ENCODE results near the gene ETV4. TPM values are rescaled to one million over a fixed set of nuclear protein-coding genes. Genes with fewer than 3 reads are reported as not detected.

ETV4 gene
- total and polyA plus RNA-seq, 2 donors (not counting 1 experiment from before 2014, with no cell fraction given) = not detected

DNA sequence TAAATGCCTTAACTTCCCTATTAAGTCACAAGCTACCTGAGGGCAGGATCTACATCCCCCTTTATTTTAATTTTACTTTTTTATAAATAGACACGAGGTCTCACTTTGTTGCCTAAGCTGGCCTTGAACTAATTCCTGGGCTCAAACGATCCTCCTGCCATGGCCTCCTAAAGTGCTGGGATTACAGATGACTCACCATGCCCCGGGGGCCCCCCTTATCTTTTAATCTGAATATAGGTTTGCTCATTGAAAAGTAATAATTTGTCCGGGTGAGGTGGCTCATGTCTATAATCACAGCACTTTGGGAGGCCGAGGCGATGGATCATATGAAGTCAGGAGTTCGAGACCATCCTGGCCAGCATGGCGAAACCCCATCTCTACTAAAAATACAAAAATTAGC lies 14.2 kb downstream of the ETV4 start:
- 95% methylated on average over 4 of the region's 8 CpGs for WGBS (ENCODE audit: insufficient coverage)

DNA sequence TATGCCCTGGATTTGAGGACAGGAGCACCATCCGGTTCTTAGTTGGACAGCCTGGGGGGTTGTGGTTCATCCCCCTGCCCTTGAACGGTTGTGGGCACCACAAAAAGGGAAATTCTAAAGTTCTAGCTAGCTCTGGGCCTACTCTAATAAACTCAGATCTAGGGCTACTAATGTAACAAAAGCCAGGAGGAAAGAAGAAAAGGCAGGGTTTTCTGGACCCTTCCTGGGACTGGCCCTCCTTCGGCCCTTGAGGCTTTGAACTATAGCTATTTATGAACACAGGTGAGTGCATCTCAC lies 15.1 kb downstream of the ETV4 start:
- TF ChIP-seq, protein P1, sequence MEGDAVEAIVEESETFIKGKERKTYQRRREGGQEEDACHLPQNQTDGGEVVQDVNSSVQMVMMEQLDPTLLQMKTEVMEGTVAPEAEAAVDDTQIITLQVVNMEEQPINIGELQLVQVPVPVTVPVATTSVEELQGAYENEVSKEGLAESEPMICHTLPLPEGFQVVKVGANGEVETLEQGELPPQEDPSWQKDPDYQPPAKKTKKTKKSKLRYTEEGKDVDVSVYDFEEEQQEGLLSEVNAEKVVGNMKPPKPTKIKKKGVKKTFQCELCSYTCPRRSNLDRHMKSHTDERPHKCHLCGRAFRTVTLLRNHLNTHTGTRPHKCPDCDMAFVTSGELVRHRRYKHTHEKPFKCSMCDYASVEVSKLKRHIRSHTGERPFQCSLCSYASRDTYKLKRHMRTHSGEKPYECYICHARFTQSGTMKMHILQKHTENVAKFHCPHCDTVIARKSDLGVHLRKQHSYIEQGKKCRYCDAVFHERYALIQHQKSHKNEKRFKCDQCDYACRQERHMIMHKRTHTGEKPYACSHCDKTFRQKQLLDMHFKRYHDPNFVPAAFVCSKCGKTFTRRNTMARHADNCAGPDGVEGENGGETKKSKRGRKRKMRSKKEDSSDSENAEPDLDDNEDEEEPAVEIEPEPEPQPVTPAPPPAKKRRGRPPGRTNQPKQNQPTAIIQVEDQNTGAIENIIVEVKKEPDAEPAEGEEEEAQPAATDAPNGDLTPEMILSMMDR (IDR thresholded peaks at IDR 0.05) = no peak
- TF ChIP-seq EZH2 (IDR thresholded peaks at IDR 0.05; ENCODE audit: borderline replicate concordance, insufficient read depth, low read depth, low read length, poor library complexity, severe bottlenecking) = no peak
- no peaks in the 10 kb centered on the region for H3K9me3 ChIP-seq (ENCODE audit: control extremely low read depth in 1 of 3, control insufficient read depth in 2 of 3, insufficient read depth in 1 of 3, low read length in 2 of 3)
- WGBS (ENCODE audit: insufficient coverage) = no CpG with 5 or more reads among the region's 3 CpGs
- H2AFZ ChIP-seq (ENCODE audit: insufficient read depth, low read depth, low read length, poor library complexity, severe bottlenecking) = no peak overlapping the region
- intact Hi-C loops (cut with micrococcal nuclease) = no loop called here
- POLR2A ChIA-PET = no interaction called here
- H3K9ac ChIP-seq (ENCODE audit: low read length) = no peak overlapping the region
- no peaks in the 10 kb centered on the region for H3K79me2 ChIP-seq (ENCODE audit: control insufficient read depth, insufficient read depth, low read length)
- H3K36me3 ChIP-seq (replicated peaks in 1 of 2; ENCODE audit: control extremely low read depth in 1 of 2, control insufficient read depth in 1 of 2, extremely low read depth in 1 of 2, insufficient read depth in 2 of 2, low read length in 1 of 2) = peaks cover 0 to 18% of the 10 kb centered on the region in 2 experiments
- no peak overlapping the region for H3K4me2 ChIP-seq (replicated peaks; ENCODE audit: low read depth, low read length, poor library complexity, severe bottlenecking)
- H4K20me1 ChIP-seq (ENCODE audit: control insufficient read depth, insufficient read depth, low read length, poor library complexity, severe bottlenecking) = peaks cover 12% of the 10 kb centered on the region
- CTCF ChIA-PET = interaction anchor here (1.3 kb wide), 1 partner anchor 143 kb away, joined by 3 read pairs; no protein-coding TSS in a partner anchor
- H3K4me1 ChIP-seq (ENCODE audit: control insufficient read depth in 2 of 2, insufficient read depth in 2 of 2, low read length in 2 of 2) = peaks cover 0 to 3% of the 10 kb centered on the region in 2 donors
- Mint-ChIP-seq H3K9me3 (ENCODE audit: insufficient read depth) (no peaks in the 10 kb centered on the region), H3K27me3 (no peaks in the 10 kb centered on the region), H3K4me1 (peaks cover under 1% of the 10 kb centered on the region), H3K4me3 (no peak overlapping the region), H3K27ac (no peak overlapping the region)
- DNase-seq (no peak), ATAC-seq (ENCODE audit: low read depth) (no peak)
- no peak overlapping the region for H3K4me3 ChIP-seq (ENCODE audit: control extremely low read depth in 1 of 5, extremely low read depth in 1 of 5, insufficient read depth in 1 of 5, low read depth in 2 of 5, low read length in 4 of 5)
- no peak overlapping the region for H3K27ac ChIP-seq (ENCODE audit: low read length in 2 of 2)
- H3K27me3 ChIP-seq (replicated peaks in 1 of 4; ENCODE audit: control extremely low read depth in 1 of 4, control insufficient read depth in 3 of 4, insufficient read depth in 4 of 4, low read length in 3 of 4) = no peaks in the 10 kb centered on the region

More for the DNA sequence above, 14.2 kb downstream of the ETV4 start:
- no peaks in the 10 kb centered on the region for H3K27me3 ChIP-seq (replicated peaks in 1 of 4; ENCODE audit: control extremely low read depth in 1 of 4, control insufficient read depth in 3 of 4, insufficient read depth in 4 of 4, low read length in 3 of 4)
- peaks cover 0 to 10% of the 10 kb centered on the region in 2 experiments for H3K36me3 ChIP-seq (replicated peaks in 1 of 2; ENCODE audit: control extremely low read depth in 1 of 2, control insufficient read depth in 1 of 2, extremely low read depth in 1 of 2, insufficient read depth in 2 of 2, low read length in 1 of 2)
- Mint-ChIP-seq H3K4me3 (no peak overlapping the region), H3K27ac (no peak overlapping the region), H3K27me3 (no peaks in the 10 kb centered on the region), H3K9me3 (ENCODE audit: insufficient read depth) (no peaks in the 10 kb centered on the region), H3K4me1 (peaks cover 4% of the 10 kb centered on the region)
- DNase-seq = no peak
- ChIA-PET POLR2A (no interaction called here), CTCF (interaction anchor here (1.3 kb wide), 1 partner anchor 142 kb away, joined by 3 read pairs; no protein-coding TSS in a partner anchor)
- no peak overlapping the region for H3K4me3 ChIP-seq (ENCODE audit: control extremely low read depth in 1 of 5, extremely low read depth in 1 of 5, insufficient read depth in 1 of 5, low read depth in 2 of 5, low read length in 4 of 5)
- no peak for ATAC-seq (ENCODE audit: low read depth)
- H3K9me3 ChIP-seq (ENCODE audit: control extremely low read depth in 1 of 3, control insufficient read depth in 2 of 3, insufficient read depth in 1 of 3, low read length in 2 of 3) = no peaks in the 10 kb centered on the region
- no peak overlapping the region for H3K27ac ChIP-seq (ENCODE audit: low read length in 2 of 2)
- H3K79me2 ChIP-seq (ENCODE audit: control insufficient read depth, insufficient read depth, low read length) = no peaks in the 10 kb centered on the region
- intact Hi-C loops (cut with micrococcal nuclease) = no loop called here
- no peak overlapping the region for H3K9ac ChIP-seq (ENCODE audit: low read length)
- H4K20me1 ChIP-seq (ENCODE audit: control insufficient read depth, insufficient read depth, low read length, poor library complexity, severe bottlenecking) = peaks cover 3% of the 10 kb centered on the region
- TF ChIP-seq EZH2 (IDR thresholded peaks at IDR 0.05; ENCODE audit: borderline replicate concordance, insufficient read depth, low read depth, low read length, poor library complexity, severe bottlenecking) = no peak
- TF ChIP-seq, protein P1 (IDR thresholded peaks at IDR 0.05) = no peak
- H3K4me1 ChIP-seq (ENCODE audit: control insufficient read depth in 2 of 2, insufficient read depth in 2 of 2, low read length in 2 of 2) = peaks cover 0 to 3% of the 10 kb centered on the region in 2 donors
- H2AFZ ChIP-seq (ENCODE audit: insufficient read depth, low read depth, low read length, poor library complexity, severe bottlenecking) = no peak overlapping the region
- no peak overlapping the region for H3K4me2 ChIP-seq (replicated peaks; ENCODE audit: low read depth, low read length, poor library complexity, severe bottlenecking)
